Stimulated activated CD8-positive, alpha-beta memory T cell treated with anti-CD3 and anti-CD28 coated beads, Interleukin-7, amount 100 ng/mL, for 1 hour (primary cell): ENCODE data around the gene SERPINB6.
A peak's percentile ranks its signal among the peaks of the same experiment; 100 is the strongest.
"Not testable (repeated sequence)": the region's sequence is repeated elsewhere in the genome, so short reads cannot be mapped to it uniquely, and the experiment has no call there.

Source experiments
- DNase-seq, 2 donors: peaks; one replicate each; pipeline ENCODE4 v3.0.0-alpha.2; 2020; ENCODE audit warnings: low read depth in 2 of 2

The SERPINB6 gene

DNA sequence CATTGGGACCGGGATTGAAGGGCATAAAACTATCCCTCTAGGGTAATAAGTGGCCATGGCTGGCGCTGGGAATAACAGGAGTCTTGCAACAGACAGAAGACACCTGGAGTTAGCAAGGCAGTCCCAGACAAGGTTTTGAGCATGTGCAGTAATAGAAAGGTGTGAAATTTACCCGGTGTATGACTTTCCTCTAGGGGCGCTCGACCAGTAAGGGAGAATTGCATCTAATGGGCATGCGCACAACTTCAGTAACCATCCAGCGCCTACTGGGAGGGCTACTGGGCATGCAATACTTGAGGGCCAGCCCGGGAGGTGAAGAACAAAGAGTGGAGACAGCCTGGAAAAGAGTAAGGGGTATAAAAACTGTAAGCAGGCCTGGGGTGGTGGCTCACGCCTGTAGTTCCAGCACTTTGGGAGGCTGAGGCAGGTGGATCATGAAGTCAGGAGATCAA, 32.7 kb downstream of the SERPINB6 start:
- no peak for DNase-seq

DNA sequence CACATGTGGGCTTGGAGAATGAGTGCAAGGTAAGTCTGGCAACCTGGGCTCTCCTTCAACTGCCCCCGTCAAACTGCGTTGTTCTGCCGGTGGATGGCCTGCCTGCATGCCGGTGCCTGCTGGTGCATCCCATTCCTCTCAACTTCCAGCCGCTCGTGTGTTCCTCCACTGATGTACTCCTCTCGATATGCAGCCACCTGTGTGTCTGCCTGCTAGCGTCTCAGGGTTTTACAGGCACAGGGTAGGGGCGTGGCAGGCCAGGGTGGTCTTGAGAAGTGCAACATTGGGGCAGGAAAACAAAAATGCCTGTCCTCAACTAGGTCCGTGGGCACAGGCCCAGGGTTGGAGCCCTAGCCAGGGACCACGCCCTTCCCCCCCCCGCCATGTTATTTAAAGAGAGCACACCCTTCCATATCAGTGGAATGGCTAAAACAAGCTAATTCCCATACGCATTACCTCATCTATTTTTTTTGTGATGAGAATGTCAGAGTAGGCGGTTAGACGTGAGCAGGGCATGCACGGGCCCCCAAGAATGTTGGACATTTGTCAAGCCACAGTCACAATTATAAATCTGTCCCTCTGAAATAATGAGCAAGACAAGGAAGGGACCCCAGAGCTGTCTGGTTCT, 33.2 kb downstream of the SERPINB6 start:
- DNase-seq: no peak

DNA sequence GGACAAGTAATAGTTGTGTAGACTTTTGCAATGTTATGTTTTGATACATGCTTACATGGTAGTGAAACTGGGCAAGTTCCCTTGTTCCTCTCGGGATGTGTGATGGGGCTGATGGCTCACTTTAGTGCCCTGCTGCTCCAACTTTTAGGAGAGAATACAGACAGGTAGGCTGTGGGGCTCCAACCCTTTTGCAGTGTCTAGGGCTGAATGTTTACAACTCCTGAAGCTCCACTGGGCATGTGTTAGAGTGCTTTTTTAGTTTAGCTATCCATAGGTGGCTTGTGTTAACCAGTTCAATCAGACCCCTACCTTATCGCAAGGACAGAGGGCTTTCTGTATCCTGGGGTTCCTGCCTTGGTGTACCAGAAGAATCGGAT, 33.8 kb downstream of the SERPINB6 start:
- DNase-seq: no peak

DNA sequence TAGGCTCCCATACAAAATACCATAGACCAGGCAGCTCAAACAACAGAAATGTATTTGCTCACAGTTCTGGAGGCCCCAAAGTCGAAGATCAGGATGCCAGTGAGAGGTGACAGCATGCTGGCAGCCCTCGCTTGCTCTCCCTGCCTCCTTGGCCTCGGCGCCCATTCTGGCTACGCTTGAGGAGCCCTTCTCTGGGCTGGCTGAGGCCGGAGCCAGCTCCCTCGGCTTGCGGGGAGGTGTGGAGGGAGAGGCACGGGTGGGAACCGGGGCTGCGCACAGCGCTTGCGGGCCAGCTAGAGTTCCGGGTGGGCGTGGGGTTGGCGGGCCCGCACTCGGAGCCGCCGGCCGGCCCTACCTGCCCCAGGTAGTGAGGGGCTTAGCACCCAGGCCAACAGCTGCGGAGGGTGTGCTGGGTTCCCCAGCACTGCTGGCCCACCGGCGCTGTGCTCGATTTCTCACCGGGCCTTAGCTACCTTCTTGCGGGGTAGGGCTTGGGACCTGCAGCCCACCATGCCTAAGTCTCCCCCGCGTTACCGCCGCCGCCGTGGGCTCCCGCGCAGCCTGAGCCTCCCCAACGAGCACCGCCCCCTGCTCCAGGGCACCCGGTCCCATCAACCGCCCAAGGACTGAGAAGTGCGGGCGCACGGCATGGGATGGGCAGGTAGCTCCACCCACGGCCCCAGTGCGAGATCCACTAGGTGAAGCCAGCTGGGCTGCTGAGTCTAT, 35.6 kb downstream of the SERPINB6 start:
- no peak for DNase-seq

DNA sequence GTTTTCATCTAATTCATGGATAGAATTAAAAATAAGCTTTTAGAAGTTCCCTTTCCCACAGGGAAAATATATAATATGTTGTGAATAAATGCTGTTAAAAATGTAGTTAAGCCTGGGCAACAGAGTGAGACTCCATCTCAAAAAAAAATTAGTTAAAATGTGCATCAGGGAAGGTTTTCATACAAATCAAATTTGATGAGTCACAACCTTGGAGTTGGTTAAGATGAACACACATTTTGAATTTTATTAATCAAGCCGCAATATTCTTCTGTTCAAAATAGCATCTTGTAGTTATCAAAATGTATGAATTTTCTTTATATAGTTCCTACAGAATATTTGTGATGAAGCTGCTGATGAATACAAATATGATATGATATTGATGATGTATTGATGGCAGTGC, 37.3 kb downstream of the SERPINB6 start:
- no peak for DNase-seq

- not testable (repeated sequence) for DNase-seq
Measured at GRCh38 chr6:2932911-2933310, 38.5 kb downstream of the SERPINB6 start.

- peak; percentile 67 to 73 for DNase-seq
Measured at GRCh38 chr6:2931970-2932748, 39.2 kb downstream of the SERPINB6 start.

DNA sequence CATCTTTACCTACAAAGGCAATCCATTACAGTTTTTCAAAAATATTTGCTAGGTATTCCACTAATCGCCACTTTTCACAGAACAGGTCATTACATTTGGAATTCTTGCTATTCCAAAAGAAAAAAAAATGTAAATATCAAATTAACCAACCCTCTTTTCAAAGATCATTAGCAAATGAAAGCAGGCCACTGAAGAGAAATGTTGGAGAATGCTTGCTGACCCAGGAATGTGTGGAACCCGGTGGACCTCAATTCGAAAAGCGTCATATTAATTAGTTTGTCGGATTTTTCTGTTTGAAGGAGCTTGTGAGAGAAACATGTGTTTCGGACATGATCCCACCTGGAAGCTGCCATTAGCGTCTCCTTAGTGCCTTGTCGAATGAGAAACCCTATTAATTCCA, 40.3 kb downstream of the SERPINB6 start:
- DNase-seq: no peak

DNA sequence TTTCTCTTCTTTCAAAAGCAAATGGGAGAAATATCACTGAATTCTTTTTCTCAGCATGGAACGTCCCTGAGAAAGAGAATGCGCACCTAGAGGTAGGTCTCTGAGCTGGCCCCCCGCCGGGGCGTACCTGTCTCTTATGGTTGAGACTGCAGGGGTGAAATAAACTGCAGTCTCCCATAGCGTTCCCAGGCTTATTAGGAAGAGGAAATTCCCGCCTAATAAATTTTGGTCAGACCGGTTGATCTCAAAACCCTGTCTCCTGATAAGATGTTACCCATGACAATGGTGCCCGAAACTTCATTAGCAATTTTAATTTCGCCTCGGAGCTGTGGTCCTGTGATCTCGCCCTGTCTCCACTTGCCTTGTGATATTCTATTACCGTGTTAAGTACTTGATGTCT, 43.4 kb downstream of the SERPINB6 start:
- DNase-seq: not testable (repeated sequence)

DNA sequence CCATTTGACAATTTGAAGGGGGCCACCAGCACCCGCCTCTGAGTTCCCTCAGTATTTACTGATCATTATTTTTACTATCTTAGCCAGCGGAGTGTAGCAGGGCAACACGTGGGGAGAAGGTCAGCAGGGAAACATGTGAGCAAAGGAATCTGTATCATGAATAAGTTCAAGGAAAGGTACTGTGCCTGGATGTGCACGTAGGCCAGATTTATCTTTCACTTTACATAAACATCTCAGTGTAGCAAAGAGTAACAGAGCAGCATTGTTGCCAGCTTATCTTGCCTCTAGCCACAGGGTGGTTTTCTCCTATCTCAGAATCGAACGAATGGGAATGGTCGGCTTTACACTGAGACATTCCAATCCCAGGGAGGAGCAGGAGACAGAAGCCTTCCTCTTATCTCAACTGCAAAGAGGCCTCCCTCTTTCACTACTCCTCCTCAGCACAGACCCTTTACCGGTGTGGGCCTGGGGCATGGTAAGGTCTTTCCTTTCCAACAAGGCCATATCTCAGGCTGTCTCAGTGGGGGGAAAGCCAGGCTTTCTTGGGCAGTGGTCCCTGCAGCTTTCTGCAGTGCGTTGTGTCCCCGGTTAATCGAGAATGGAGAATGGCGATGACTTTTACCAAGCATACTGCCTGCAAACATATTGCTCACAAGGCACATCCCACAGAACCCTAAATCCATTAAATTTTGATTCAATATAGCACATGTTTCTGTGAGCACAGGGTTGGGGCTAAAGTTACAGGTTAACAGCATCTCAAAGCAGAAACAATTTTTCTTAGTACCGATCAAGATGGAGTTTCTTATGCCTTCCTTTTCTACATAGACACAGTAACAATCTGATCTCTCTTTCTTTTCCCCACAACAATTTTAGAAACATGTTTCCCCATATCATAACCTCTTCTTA, 45.3 kb downstream of the SERPINB6 start:
- DNase-seq: not testable (repeated sequence)

DNA sequence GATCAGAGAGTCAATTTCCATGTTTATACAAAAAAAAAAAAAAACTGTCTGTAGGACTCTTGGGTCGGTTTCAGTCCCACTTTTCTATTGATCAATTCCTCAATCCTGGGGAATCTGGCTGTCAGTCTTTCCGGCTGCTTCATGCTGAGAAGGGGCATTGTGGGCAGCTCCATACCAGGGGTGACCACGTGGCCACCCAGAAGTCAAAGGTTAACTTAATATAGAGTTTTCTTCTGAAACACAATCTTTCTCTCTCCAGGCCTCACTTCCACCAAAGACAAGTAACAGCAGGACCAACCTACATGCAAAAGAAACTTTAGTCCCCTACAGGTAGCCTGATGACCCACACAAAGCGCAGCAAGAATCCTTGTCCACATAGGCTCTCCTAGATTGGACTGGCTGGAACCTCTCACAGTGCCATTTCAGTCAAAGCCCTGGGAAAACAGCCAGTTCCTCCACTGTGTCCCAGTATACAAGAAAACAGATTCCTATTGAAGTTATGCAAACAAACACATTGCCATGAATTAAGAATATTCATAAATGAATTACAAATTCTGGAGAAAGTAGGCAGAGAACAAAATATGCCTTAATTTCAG, 49.7 kb downstream of the SERPINB6 start:
- no peak for DNase-seq

GRCh38 chr6:2920671-2921112, 50.7 kb downstream of the SERPINB6 start:
- no peak for DNase-seq

- DNase-seq: no peak
Measured at GRCh38 chr6:2919886-2920285, 51.5 kb downstream of the SERPINB6 start.

DNA sequence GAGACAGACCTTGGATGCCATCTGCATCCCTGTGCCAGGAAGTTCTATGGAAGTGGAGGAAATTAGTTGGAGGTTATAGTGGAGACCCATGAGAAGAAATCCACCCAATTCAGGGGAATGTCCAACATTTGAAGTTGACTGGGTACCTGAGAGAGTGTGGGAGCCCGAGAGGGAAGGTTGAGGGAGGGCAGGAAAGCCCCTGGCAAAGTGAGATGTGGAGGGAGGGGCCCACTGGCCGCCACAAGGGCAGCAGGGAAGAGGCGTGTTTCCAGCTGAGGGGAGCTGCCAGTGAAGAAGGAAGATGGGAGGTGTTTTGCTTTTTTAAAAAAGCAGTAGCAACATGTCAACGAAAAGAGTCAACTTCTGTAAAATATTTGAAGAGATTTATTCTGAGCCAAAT, 52.0 kb downstream of the SERPINB6 start:
- DNase-seq: no peak

GRCh38 chr6:2918936-2919335, 52.4 kb downstream of the SERPINB6 start:
- no peak for DNase-seq

- DNase-seq: no peak
Measured at GRCh38 chr6:2917801-2918445, 53.4 kb downstream of the SERPINB6 start.

DNA sequence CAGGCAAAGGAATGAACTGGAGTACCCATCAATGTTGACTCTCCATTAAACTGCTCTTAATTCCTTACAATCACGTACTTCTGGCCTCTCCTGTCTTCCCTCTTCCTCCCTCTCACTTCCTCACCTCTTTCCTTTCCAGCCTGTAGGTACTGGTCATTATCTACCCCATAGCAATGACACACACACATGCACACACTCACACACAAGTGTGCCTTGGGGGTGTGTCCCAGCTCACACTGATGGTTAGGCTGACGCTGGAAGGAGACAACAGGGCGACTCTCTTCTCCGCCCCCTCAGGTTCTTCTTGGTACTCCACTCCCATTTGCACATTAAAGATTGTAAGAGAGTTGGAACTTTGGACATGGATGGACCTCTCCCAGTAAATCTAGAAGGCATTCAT, 54.3 kb downstream of the SERPINB6 start:
- no peak for DNase-seq

DNA sequence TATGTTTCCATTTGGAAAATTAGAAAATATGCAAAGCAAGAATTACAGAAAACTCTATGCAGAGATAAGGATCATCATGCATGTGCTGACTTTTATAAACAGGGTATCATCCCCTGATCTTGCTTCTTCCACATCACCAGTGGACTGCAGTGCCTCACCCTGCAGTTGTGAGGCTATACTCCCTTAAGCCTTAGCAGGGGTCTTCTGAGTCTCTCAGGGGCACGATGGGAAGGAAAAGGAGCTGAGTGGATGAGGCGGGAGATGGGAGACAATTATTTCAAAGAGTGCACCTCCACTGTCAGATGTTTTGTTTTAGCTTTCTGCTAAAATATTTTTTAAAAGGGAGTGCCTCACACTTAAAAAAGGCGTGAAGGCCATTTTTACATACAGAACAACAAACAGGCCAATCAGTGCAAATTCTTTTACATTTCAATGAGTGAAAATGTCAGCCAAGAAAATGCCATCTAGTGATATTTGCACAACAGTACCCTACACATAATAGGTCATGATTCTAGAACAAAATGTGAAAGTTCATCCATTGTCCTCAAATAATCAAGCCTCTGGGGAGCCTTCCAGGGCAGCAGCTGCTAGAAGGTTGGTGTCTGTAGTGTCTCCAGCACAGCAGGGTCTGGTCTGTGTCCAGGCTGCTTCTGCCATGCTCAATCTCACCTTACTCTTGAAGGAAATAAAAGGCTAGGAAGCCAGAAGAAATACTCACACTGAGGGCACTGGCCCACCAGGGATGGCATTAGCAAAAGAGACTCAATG, 55.0 kb downstream of the SERPINB6 start:
- no peak for DNase-seq

DNA sequence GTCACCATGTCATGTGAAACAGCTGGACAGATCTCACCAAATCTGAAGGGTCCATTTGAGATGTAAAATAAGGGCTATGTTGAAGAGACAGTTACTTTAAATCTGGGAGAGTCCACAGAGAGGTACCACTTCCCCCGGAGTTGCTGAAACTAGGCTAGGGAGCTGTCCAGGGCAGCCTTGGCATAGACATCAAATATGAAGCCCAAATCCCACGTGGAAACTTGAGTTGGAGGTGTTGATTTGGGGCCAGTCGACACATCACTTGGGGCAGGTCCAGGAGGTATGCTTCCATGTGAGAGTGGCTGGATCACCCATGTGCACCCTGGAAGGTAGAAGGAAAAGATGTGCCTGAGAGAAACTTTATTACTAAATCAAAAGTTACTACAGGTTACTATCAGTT, 56.2 kb downstream of the SERPINB6 start:
- no peak for DNase-seq

GRCh38 chr6:2914318-2914660, 57.1 kb downstream of the SERPINB6 start:
- no peak for DNase-seq
